ENCODE measurements around the gene SRSF9. TPM values are rescaled to one million over a fixed set of nuclear protein-coding genes. Genes with fewer than 3 reads are reported as not detected.

The SRSF9 gene
- total RNA-seq, 1 donor from 2014 or later: 113 TPM

DNA sequence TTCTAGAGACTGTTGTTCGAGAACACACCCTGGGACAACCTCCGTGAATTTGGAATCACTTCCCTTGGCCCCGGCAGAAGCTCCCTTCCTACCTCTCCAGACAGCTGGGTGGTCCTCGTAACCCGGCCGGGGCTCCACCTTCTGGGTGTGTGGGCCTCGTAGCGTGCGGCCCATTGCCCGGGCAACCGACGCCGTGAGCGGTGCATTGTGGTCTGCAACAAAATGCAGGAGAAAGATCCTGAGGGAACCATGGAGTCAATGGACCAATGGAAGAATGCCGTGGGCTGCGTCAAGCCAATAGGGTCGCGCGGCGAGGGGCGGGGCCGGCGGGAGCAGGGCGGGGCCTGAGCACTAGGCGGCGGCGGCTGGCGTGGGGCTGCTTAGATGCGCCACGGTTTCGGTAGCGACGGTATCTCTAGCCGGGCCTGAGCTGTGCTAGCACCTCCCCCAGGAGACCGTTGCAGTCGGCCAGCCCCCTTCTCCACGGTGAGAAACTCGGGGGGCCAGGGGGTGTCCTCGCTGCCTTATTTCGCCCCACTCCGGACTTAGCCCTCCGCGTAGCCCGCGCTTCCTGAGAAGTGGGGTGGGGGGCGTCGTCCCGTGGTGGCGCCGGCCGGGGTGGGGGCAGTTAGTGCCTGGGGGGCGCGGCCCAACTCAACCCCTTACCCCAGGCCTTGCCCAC lies 26.3 kb upstream of the SRSF9 start, which contains the start of gene DYNLL1:
DYNLL1 (plus strand) TSS at position 383 of the 682 bp plus-strand sequence. CDS start 309 bp downstream, outside the sequence.
- no peak for TF ChIP-seq CTCF (IDR thresholded peaks at IDR 0.05)
- Mint-ChIP-seq H3K27ac (ENCODE audit: unreplicated experiment) (peak within 1 kb of the TSS; percentile 93), H3K36me3 (ENCODE audit: low read depth) (peaks cover 10% of the 10 kb centered on the region), H3K27me3 (ENCODE audit: low read depth) (no peaks in the 10 kb centered on the region), H3K4me3 (ENCODE audit: unreplicated experiment) (peak within 1 kb of the TSS; percentile 93), H3K4me1 (ENCODE audit: low read depth) (peaks cover 38% of the 10 kb centered on the region), H3K9me3 (ENCODE audit: low read depth) (no peaks in the 10 kb centered on the region)
- peak; percentile 97 for DNase-seq (ENCODE audit: low spot score)

DNA sequence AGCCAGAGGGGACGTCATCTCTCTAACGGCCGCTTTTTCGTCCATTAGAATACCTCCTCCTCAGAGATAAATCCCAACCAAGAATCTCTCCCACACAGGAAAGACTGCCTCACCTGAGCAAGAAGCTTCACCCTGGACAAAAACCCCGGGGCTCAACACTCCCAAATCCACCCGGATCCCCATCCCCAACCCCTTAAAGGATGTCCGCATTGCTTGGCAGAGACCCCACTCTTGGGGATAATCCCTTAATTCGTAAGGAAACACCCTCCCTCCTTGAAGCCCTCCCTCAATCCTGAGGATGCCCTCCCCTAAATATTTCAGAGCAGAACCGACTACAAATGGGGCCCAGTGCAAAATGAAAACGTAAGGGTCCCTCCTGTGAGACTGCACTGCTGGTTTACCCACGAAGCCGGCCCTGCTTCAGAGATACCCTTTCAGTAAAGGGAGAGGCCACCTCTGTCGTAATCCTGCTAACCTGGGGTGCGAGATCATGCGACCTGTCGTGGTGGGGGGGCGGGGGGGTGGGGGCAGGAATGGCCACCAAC lies 25.7 kb upstream of the SRSF9 start:
- Mint-ChIP-seq H3K4me1 (ENCODE audit: low read depth) (peaks cover 32% of the 10 kb centered on the region), H3K4me3 (ENCODE audit: unreplicated experiment) (peak overlapping the region; percentile 93), H3K27ac (ENCODE audit: unreplicated experiment) (peak overlapping the region; percentile 77), H3K36me3 (ENCODE audit: low read depth) (peaks cover 8% of the 10 kb centered on the region), H3K27me3 (ENCODE audit: low read depth) (no peaks in the 10 kb centered on the region), H3K9me3 (ENCODE audit: low read depth) (no peaks in the 10 kb centered on the region)
- no peak for TF ChIP-seq CTCF (IDR thresholded peaks at IDR 0.05)
- DNase-seq (ENCODE audit: low spot score): no peak

DNA sequence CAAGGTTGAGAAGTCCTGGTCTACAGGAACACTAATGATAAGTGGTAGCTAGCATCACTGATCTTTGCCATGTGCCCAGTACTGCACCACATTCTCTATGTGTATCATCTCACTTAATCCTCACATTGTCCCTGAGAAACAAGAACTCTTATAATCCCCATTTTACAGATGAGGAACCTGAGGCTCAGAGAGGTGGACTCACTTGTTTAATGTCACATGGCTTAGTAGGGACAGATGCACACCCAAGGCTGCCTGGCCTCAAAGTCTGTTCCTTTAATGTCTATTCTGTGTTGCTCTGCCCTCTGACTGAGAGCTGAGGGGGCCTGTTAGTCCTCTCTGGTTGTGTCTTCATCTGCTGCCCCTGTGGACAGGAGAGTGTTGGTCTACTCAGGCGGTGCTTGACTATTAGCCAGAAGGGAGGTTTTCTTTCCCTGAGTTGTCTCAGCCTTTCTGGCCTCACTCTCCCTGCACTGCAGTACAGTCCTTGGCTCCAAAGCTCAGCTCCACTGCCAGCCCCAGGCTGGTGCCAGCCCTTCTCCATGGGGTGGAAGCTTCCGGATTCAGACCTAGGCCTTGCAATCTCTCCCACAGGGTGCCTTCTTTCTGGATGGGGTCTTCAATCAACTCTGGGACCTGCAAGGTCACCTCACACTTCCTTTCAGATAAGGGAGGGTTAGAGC lies 21.4 kb upstream of the SRSF9 start:
- H3K4me3 Mint-ChIP-seq (ENCODE audit: unreplicated experiment): no peak overlapping the region
- H3K27ac Mint-ChIP-seq (ENCODE audit: unreplicated experiment): no peak overlapping the region
- no peaks in the 10 kb centered on the region for H3K9me3 Mint-ChIP-seq (ENCODE audit: low read depth)
- peaks cover 2% of the 10 kb centered on the region for H3K36me3 Mint-ChIP-seq (ENCODE audit: low read depth)
- DNase-seq (ENCODE audit: low spot score): no peak
- no peaks in the 10 kb centered on the region for H3K27me3 Mint-ChIP-seq (ENCODE audit: low read depth)
- peaks cover 7% of the 10 kb centered on the region for H3K4me1 Mint-ChIP-seq (ENCODE audit: low read depth)
- no peak for TF ChIP-seq CTCF (IDR thresholded peaks at IDR 0.05)

GRCh38 chr12:120490325-120490724 lies 20.8 kb upstream of the SRSF9 start:
- Mint-ChIP-seq H3K27me3 (ENCODE audit: low read depth) (no peaks in the 10 kb centered on the region), H3K4me3 (ENCODE audit: unreplicated experiment) (no peak overlapping the region), H3K4me1 (ENCODE audit: low read depth) (peaks cover 6% of the 10 kb centered on the region), H3K9me3 (ENCODE audit: low read depth) (no peaks in the 10 kb centered on the region), H3K36me3 (ENCODE audit: low read depth) (peaks cover 2% of the 10 kb centered on the region), H3K27ac (ENCODE audit: unreplicated experiment) (no peak overlapping the region)
- TF ChIP-seq CTCF (IDR thresholded peaks at IDR 0.05): no peak
- no peak for DNase-seq (ENCODE audit: low spot score)

- Mint-ChIP-seq H3K9me3 (ENCODE audit: low read depth) (no peaks in the 10 kb centered on the region), H3K4me3 (ENCODE audit: unreplicated experiment) (no peak overlapping the region), H3K27me3 (ENCODE audit: low read depth) (no peaks in the 10 kb centered on the region), H3K4me1 (ENCODE audit: low read depth) (no peaks in the 10 kb centered on the region), H3K36me3 (ENCODE audit: low read depth) (peaks cover 2% of the 10 kb centered on the region), H3K27ac (ENCODE audit: unreplicated experiment) (no peak overlapping the region)
- TF ChIP-seq CTCF (IDR thresholded peaks at IDR 0.05): no peak
- DNase-seq (ENCODE audit: low spot score): no peak
Observed at GRCh38 chr12:120489018-120489417, 19.5 kb upstream of the SRSF9 start.
